ENCODE measurements around the gene RGS3. TPM values are rescaled to one million over a fixed set of nuclear protein-coding genes. Genes with fewer than 3 reads are reported as not detected.
A peak's percentile ranks its signal among the peaks of the same experiment; 100 is the strongest.

The RGS3 gene
- total and polyA plus RNA-seq, 2 of the 13 experiments (the other 11 are each of a cell fraction or from before 2014, with no cell fraction given): 17.1 to 28.8 TPM

DNA sequence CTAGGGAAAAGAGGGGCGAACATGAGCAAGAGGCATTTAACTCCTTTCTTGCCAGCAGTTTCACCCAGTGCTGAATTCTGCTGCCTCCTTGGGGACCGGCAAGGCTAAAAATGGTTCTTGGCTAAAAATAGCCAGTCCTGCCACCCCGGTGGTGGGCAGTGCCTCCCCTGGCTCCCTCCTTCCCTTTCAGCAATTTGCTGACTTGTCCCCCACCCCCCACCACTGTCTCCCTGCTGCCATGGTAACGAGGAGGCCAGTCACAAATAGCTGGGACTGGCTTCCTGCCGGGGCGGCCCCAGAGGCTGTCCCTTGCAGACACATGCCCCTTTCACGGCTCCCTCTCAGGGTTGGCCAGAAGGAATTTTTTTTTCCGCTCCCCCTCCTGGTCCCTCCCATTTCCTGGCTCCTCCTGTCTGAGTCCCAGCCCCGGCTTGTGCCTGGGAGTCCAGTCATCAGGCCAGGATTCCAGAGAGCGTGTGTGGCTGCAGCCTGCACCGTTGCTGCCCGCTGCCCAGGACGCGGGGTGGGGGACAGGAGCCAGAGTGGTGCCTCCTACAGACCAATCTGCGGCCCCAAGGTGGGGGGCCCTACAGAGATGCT lies 130.3 kb downstream of the RGS3 start:
- ATAC-seq (peak; percentile 83), DNase-seq (ENCODE audit: low spot score) (peak; percentile 85), FAIRE-seq (peak; percentile 4)
- in situ Hi-C loops (cut with HindIII; ENCODE audit: extremely low pct_ligation_motif_present, low pct_unique_long_range_greater_than_20kb): loop anchor here (5.0 kb wide), 2 partner anchors 64 to 146 kb away; no protein-coding TSS in a partner anchor
- Histone ChIP-seq H3K79me2 (ENCODE audit: insufficient read depth, low read length) (peaks cover 2% of the 10 kb centered on the region), H3K4me3 (replicated peaks in 1 of 3; ENCODE audit: insufficient read depth in 1 of 3, low read depth in 2 of 3, low read length in 3 of 3) (peak overlapping the region in 2 of 3 experiments; percentile 42 to 68; a peak in 4 of 6 replicates), H2AFZ (ENCODE audit: low read length) (no peak overlapping the region), H3K27me3 (ENCODE audit: control insufficient read depth in 1 of 2, insufficient read depth in 2 of 2, low read length in 2 of 2) (no peaks in the 10 kb centered on the region), H3K27ac (ENCODE audit: extremely low read length, insufficient read depth, low read length) (peak overlapping the region; percentile 54), H3K36me3 (replicated peaks in 1 of 2; ENCODE audit: control insufficient read depth in 1 of 2, insufficient read depth in 2 of 2, low read length in 2 of 2) (peaks cover 3 to 10% of the 10 kb centered on the region in 2 experiments; a peak in 3 of 5 replicates), H3K9ac (ENCODE audit: insufficient read depth, low read depth, low read length) (peak overlapping the region; percentile 70), H4K20me1 (ENCODE audit: insufficient read depth, low read length) (no peaks in the 10 kb centered on the region), H3K9me3 (ENCODE audit: low read length) (no peaks in the 10 kb centered on the region), H3K4me2 (ENCODE audit: low read depth, low read length) (peak overlapping the region; percentile 64), H3K4me1 (ENCODE audit: insufficient read depth, low read length) (peaks cover 32% of the 10 kb centered on the region)
- intact Hi-C loops (cut with micrococcal nuclease; ENCODE audit: unreplicated experiment): no loop called here
- WGBS (ENCODE audit: low lambda C conversion rate): 59% methylated on average over 14 of the region's 15 CpGs
- POLR2A ChIA-PET: interaction anchor here (2.8 kb wide), 1 partner anchor 57 kb away, joined by 11 read pairs; no protein-coding TSS in a partner anchor
- BruUV-seq (replicated peaks): no TSS peak
- CTCF ChIA-PET (ENCODE audit: low intra/inter-chr PET ratio, low total read pairs): interaction anchor here (5.9 kb wide), 1 partner anchor 63 kb away, joined by 223 read pairs; no protein-coding TSS in a partner anchor
- TF ChIP-seq ZNF234 (CRISPR knock-in tag; conservative IDR thresholded peaks at IDR 0.05) (no peak), SNAI1 (CRISPR knock-in tag; IDR thresholded peaks at IDR 0.05; ENCODE audit: borderline replicate concordance) (no peak), TRIM22 (IDR thresholded peaks at IDR 0.05) (no peak), KLF15 (CRISPR knock-in tag; IDR thresholded peaks at IDR 0.05; ENCODE audit: borderline replicate concordance) (no peak), AKAP8 (CRISPR knock-in tag; IDR thresholded peaks at IDR 0.05) (no peak), SAP130 (CRISPR knock-in tag; IDR thresholded peaks at IDR 0.05; ENCODE audit: low read depth) (peak; percentile 60; the same call in 1 of the 2 replicates), ZNF350 (CRISPR knock-in tag; IDR thresholded peaks at IDR 0.05; ENCODE audit: borderline replicate concordance, low read depth) (no peak; the same call in 1 of the 2 replicates), ZHX2 (IDR thresholded peaks at IDR 0.05; ENCODE audit: low read depth) (no peak), ZHX2 (CRISPR knock-in tag; IDR thresholded peaks at IDR 0.05; ENCODE audit: borderline replicate concordance) (no peak), ZNF703 (CRISPR knock-in tag; IDR thresholded peaks at IDR 0.05; ENCODE audit: borderline replicate concordance) (no peak), SIN3A (IDR thresholded peaks at IDR 0.05; ENCODE audit: borderline replicate concordance, low read depth, low read length) (no peak)
- TF ChIP-seq, protein P1, sequence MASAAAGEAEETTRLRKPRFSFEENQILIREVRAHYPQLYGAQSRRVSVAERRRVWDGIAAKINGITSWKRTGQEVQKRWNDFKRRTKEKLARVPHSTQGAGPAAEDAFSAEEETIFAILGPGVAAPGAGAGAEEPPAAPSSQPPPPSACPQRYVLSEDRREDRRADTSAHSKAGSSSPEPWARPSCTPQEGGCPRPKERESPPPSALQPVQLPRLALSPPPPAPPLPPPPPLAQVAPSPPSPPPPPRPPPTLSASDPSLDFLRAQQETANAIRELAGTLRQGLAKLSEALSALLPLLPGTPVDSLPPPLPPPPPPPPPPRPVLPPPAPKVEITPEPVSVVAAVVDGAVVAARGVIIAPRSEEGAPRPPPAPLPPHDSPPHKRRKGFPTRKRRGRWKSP (CRISPR knock-in tag; IDR thresholded peaks at IDR 0.05): no peak
- TF ChIP-seq, protein P2, sequence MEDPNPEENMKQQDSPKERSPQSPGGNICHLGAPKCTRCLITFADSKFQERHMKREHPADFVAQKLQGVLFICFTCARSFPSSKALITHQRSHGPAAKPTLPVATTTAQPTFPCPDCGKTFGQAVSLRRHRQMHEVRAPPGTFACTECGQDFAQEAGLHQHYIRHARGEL (CRISPR knock-in tag; IDR thresholded peaks at IDR 0.05): no peak
- TF ChIP-seq, protein P3, sequence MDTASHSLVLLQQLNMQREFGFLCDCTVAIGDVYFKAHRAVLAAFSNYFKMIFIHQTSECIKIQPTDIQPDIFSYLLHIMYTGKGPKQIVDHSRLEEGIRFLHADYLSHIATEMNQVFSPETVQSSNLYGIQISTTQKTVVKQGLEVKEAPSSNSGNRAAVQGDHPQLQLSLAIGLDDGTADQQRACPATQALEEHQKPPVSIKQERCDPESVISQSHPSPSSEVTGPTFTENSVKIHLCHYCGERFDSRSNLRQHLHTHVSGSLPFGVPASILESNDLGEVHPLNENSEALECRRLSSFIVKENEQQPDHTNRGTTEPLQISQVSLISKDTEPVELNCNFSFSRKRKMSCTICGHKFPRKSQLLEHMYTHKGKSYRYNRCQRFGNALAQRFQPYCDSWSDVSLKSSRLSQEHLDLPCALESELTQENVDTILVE (CRISPR knock-in tag; IDR thresholded peaks at IDR 0.05): no peak
